Measurements from ENCODE around the gene DAAM1.

Gene DAAM1

GRCh38 chr14:59175404-59175803 lies 13.1 kb upstream of the DAAM1 start:
- TF ChIP-seq CTCF (IDR thresholded peaks at IDR 0.05; ENCODE audit: insufficient read depth, low read depth, low read length, missing control alignments), result no peak
- H3K4me3 ChIP-seq (ENCODE audit: low read depth, low read length), result no peak overlapping the region
- DNase-seq (ENCODE audit: low read depth), result peak; percentile 89

- no peak for TF ChIP-seq CTCF (IDR thresholded peaks at IDR 0.05; ENCODE audit: insufficient read depth, low read depth, low read length, missing control alignments)
- no peak overlapping the region for H3K4me3 ChIP-seq (ENCODE audit: low read depth, low read length)
- DNase-seq (ENCODE audit: low read depth), result no peak
These were observed 11.7 kb upstream of the DAAM1 start for GRCh38 chr14:59176765-59177164.

- no peak for TF ChIP-seq CTCF (IDR thresholded peaks at IDR 0.05; ENCODE audit: insufficient read depth, low read depth, low read length, missing control alignments)
- no peak for DNase-seq (ENCODE audit: low read depth)
These were observed 11.2 kb upstream of the DAAM1 start for GRCh38 chr14:59177262-59177661.

DNA sequence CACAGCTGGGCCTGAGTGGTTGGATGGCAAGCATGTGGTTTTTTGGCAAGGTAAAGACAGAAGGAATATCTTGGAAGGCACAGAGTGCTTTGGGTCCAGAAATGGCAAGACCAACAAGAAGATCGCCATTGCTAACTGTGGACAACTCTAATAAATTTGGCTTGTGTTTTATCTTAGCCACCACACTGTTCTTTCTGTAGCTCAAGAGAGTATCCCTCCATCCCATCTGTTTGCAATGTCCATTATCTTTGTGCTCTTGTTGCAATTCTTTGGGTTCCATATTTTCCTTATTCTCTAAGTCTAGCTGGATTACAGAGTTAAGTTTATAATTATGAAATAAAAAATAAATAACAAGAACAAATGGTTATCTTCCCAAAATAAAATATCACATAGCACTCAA lies 6.7 kb upstream of the DAAM1 start:
- no peak for TF ChIP-seq CTCF (IDR thresholded peaks at IDR 0.05; ENCODE audit: insufficient read depth, low read depth, low read length, missing control alignments)
- no peak for DNase-seq (ENCODE audit: low read depth)
- no peak overlapping the region for H3K4me3 ChIP-seq (ENCODE audit: low read depth, low read length)

More at GRCh38 chr14:59177262-59177661, 11.2 kb upstream of the DAAM1 start:
- no peak overlapping the region for H3K4me3 ChIP-seq (ENCODE audit: low read depth, low read length)

GRCh38 chr14:59182641-59183040 lies 5.8 kb upstream of the DAAM1 start:
- DNase-seq (ENCODE audit: low read depth), result no peak
- H3K4me3 ChIP-seq (ENCODE audit: low read depth, low read length), result no peak overlapping the region
- no peak for TF ChIP-seq CTCF (IDR thresholded peaks at IDR 0.05; ENCODE audit: insufficient read depth, low read depth, low read length, missing control alignments)

- no peak overlapping the region for H3K4me3 ChIP-seq (ENCODE audit: low read depth, low read length)
- no peak for TF ChIP-seq CTCF (IDR thresholded peaks at IDR 0.05; ENCODE audit: insufficient read depth, low read depth, low read length, missing control alignments)
- no peak for DNase-seq (ENCODE audit: low read depth)
These were observed 5.3 kb upstream of the DAAM1 start for GRCh38 chr14:59183150-59183549.

- no peak overlapping the region for H3K4me3 ChIP-seq (ENCODE audit: low read depth, low read length)
- TF ChIP-seq CTCF (IDR thresholded peaks at IDR 0.05; ENCODE audit: insufficient read depth, low read depth, low read length, missing control alignments), result no peak
- DNase-seq (ENCODE audit: low read depth), result no peak
These were observed 4.1 kb upstream of the DAAM1 start for GRCh38 chr14:59184396-59184795.

Data from GM12865 (cell line).